OCI-LY3 (cell line): Measurements from ENCODE around the gene JAZF1.

Experiments
- CTCF ChIP-seq: fragments of 200-600, 300-600 bp; sonication (generic); IDR thresholded peaks from 2 replicates; pipeline ENCODE4 v1.5.1; 2014; ENCODE audit warnings: antibody characterized with exemption, low read length, low read depth
- EZH2phosphoT487 ChIP-seq: fragments of 200-600 bp; shearing (Covaris generic); IDR thresholded peaks from 2 replicates; pipeline ENCODE4 v1.6.1; 2018; ENCODE audit warnings: antibody characterized with exemption, mixed run types, low read depth

- no peak for TF ChIP-seq CTCF
- TF ChIP-seq EZH2phosphoT487, result no peak
Observed at GRCh38 chr7:28165961-28166955, 14.3 kb downstream of the JAZF1 start.
